BLaER1 treated with 17β-estradiol and CSF1 and Interleukin-3, amounts not matched to agents 10 nM and 100 nM (cell line): ENCODE data around the gene FBN1.

Experiments
- H3K27ac ChIP-seq, 11 experiments: shearing (Covaris generic); formaldehyde crosslinking; 2 replicates each; pipeline ENCODE4 v1.8.1; 2022
- H3K27me3 ChIP-seq, 11 experiments: shearing (Covaris generic); formaldehyde crosslinking; 2 replicates each; pipeline ENCODE4 v1.8.1; 2022
- H3K36me3 ChIP-seq, 11 experiments: shearing (Covaris generic); formaldehyde crosslinking; 2 replicates each; pipeline ENCODE4 v1.8.1; 2022
- H3K4me1 ChIP-seq, 10 experiments: shearing (Covaris generic); formaldehyde crosslinking; 2 replicates each; pipeline ENCODE4 v1.8.1; 2022
- H3K4me2 ChIP-seq, 11 experiments: shearing (Covaris generic); formaldehyde crosslinking; 2 replicates each; pipeline ENCODE4 v1.8.1; 2022
- H3K4me3 ChIP-seq, 10 experiments: shearing (Covaris generic); formaldehyde crosslinking; 2 replicates each; pipeline ENCODE4 v1.8.1; 2022
- H3K9ac ChIP-seq, 11 experiments: shearing (Covaris generic); formaldehyde crosslinking; 2 replicates each; pipeline ENCODE4 v1.8.1; 2022
- H3K9me3 ChIP-seq, 11 experiments: shearing (Covaris generic); formaldehyde crosslinking; replicated peaks in 1 of 11; 2 replicates each; pipeline ENCODE4 v1.8.1; 2022
- H4K20me1 ChIP-seq, 11 experiments: shearing (Covaris generic); formaldehyde crosslinking; 2 replicates each; pipeline ENCODE4 v1.8.1; 2022
- Cebpa-rat ChIP-seq, 11 experiments: shearing (Covaris generic); IDR thresholded peaks; 2 replicates each; pipeline ENCODE4 v1.8.1; 2022

The FBN1 gene

GRCh38 chr15:48645558-48646330, at the start of gene FBN1:
Gene FBN1 (minus strand): TSS chr15:48645709. CDS start chr15:48644769, 940 bp downstream.
- Histone ChIP-seq H3K27me3 (peaks cover 48 to 58% (median 57%) of the 10 kb centered on the region in 11 experiments), H3K9ac (peak within 1 kb of the TSS; percentile 30 to 70 (median 57); a peak in 20 of 22 replicates), H3K4me1 (peaks cover 9 to 32% (median 20%) of the 10 kb centered on the region in 10 experiments), H3K36me3 (no peaks in the 10 kb centered on the region), H3K27ac (no peak within 1 kb of the TSS), H3K9me3 (no peaks in the 10 kb centered on the region), H3K4me2 (peak within 1 kb of the TSS; percentile 93 to 100 (median 98)), H3K4me3 (peak within 1 kb of the TSS; percentile 63 to 79 (median 70)), H4K20me1 (peaks cover 0 to 28% (median 12%) of the 10 kb centered on the region in 11 experiments; a peak in 13 of 22 replicates)
- TF ChIP-seq Cebpa-rat (IDR thresholded peaks at IDR 0.05): no peak

GRCh38 chr15:48693484-48693883, 48.0 kb upstream of the FBN1 start:
- no peak overlapping the region for H3K27ac ChIP-seq
- no peak overlapping the region for H3K4me2 ChIP-seq
- H4K20me1 ChIP-seq: no peaks in the 10 kb centered on the region

GRCh38 chr15:48688493-48688892, 43.0 kb upstream of the FBN1 start:
- Histone ChIP-seq H4K20me1 (no peaks in the 10 kb centered on the region; a peak in 1 of 22 replicates), H3K27ac (no peak overlapping the region), H3K4me1 (no peaks in the 10 kb centered on the region; a peak in 1 of 20 replicates), H3K9ac (no peak overlapping the region), H3K36me3 (no peaks in the 10 kb centered on the region), H3K4me2 (no peak overlapping the region), H3K9me3 (peaks cover 0 to 8% (median 0%) of the 10 kb centered on the region in 11 experiments; a peak in 3 of 22 replicates), H3K4me3 (no peak overlapping the region), H3K27me3 (no peaks in the 10 kb centered on the region)
- no peak for TF ChIP-seq Cebpa-rat (IDR thresholded peaks at IDR 0.05)

More at GRCh38 chr15:48693484-48693883, 48.0 kb upstream of the FBN1 start:
- H3K36me3 ChIP-seq: no peaks in the 10 kb centered on the region
- H3K27me3 ChIP-seq: no peaks in the 10 kb centered on the region
- no peaks in the 10 kb centered on the region; a peak in 1 of 20 replicates for H3K4me1 ChIP-seq
- no peak overlapping the region for H3K4me3 ChIP-seq
- H3K9ac ChIP-seq: no peak overlapping the region
- TF ChIP-seq Cebpa-rat (IDR thresholded peaks at IDR 0.05): no peak
- no peaks in the 10 kb centered on the region for H3K9me3 ChIP-seq

- Histone ChIP-seq H3K36me3 (no peaks in the 10 kb centered on the region), H3K27me3 (no peaks in the 10 kb centered on the region), H3K4me1 (no peaks in the 10 kb centered on the region), H3K27ac (no peak overlapping the region), H4K20me1 (no peaks in the 10 kb centered on the region; a peak in 1 of 22 replicates), H3K9me3 (peaks cover 0 to 8% (median 0%) of the 10 kb centered on the region in 11 experiments; a peak in 3 of 22 replicates), H3K4me3 (no peak overlapping the region), H3K4me2 (no peak overlapping the region), H3K9ac (no peak overlapping the region; a peak in 1 of 22 replicates)
- no peak for TF ChIP-seq Cebpa-rat (IDR thresholded peaks at IDR 0.05)
These were observed 38.7 kb upstream of the FBN1 start for GRCh38 chr15:48683991-48684765.

GRCh38 chr15:48682942-48683651, 37.6 kb upstream of the FBN1 start:
- Histone ChIP-seq H3K4me2 (no peak overlapping the region), H3K4me3 (no peak overlapping the region), H3K9me3 (peaks cover 0 to 8% (median 0%) of the 10 kb centered on the region in 11 experiments; a peak in 3 of 22 replicates), H4K20me1 (no peaks in the 10 kb centered on the region; a peak in 1 of 22 replicates), H3K4me1 (no peaks in the 10 kb centered on the region), H3K36me3 (no peaks in the 10 kb centered on the region), H3K27ac (no peak overlapping the region), H3K9ac (no peak overlapping the region), H3K27me3 (no peaks in the 10 kb centered on the region)
- no peak for TF ChIP-seq Cebpa-rat (IDR thresholded peaks at IDR 0.05)

- H3K27ac ChIP-seq: no peak overlapping the region
These were observed 35.8 kb upstream of the FBN1 start for GRCh38 chr15:48681353-48681752.

GRCh38 chr15:48680841-48681240, 35.3 kb upstream of the FBN1 start:
- H3K9ac ChIP-seq: no peak overlapping the region
- no peak overlapping the region for H3K27ac ChIP-seq
- TF ChIP-seq Cebpa-rat (IDR thresholded peaks at IDR 0.05): no peak
- H3K4me2 ChIP-seq: no peak overlapping the region
- H4K20me1 ChIP-seq: no peaks in the 10 kb centered on the region; a peak in 1 of 22 replicates
- H3K4me3 ChIP-seq: no peak overlapping the region
- H3K27me3 ChIP-seq: no peaks in the 10 kb centered on the region
- H3K36me3 ChIP-seq: no peaks in the 10 kb centered on the region
- no peaks in the 10 kb centered on the region for H3K9me3 ChIP-seq
- H3K4me1 ChIP-seq: no peaks in the 10 kb centered on the region

More at GRCh38 chr15:48681353-48681752, 35.8 kb upstream of the FBN1 start:
- H3K4me2 ChIP-seq: no peak overlapping the region
- H3K9me3 ChIP-seq: peaks cover 0 to 3% (median 0%) of the 10 kb centered on the region in 11 experiments; a peak in 3 of 22 replicates
- H3K36me3 ChIP-seq: no peaks in the 10 kb centered on the region
- no peak overlapping the region for H3K9ac ChIP-seq
- no peaks in the 10 kb centered on the region for H3K4me1 ChIP-seq
- TF ChIP-seq Cebpa-rat (IDR thresholded peaks at IDR 0.05): no peak
- no peak overlapping the region for H3K4me3 ChIP-seq
- no peaks in the 10 kb centered on the region; a peak in 1 of 22 replicates for H4K20me1 ChIP-seq
- no peaks in the 10 kb centered on the region for H3K27me3 ChIP-seq

- H3K4me1 ChIP-seq: no peaks in the 10 kb centered on the region
- no peaks in the 10 kb centered on the region for H3K27me3 ChIP-seq
- TF ChIP-seq Cebpa-rat (IDR thresholded peaks at IDR 0.05): no peak
- H3K4me2 ChIP-seq: no peak overlapping the region
- no peaks in the 10 kb centered on the region; a peak in 1 of 22 replicates for H4K20me1 ChIP-seq
- no peak overlapping the region for H3K4me3 ChIP-seq
- H3K9me3 ChIP-seq: no peaks in the 10 kb centered on the region
- no peak overlapping the region for H3K9ac ChIP-seq
- H3K27ac ChIP-seq: no peak overlapping the region
- no peaks in the 10 kb centered on the region for H3K36me3 ChIP-seq
These were observed 34.4 kb upstream of the FBN1 start for GRCh38 chr15:48679952-48680351.

GRCh38 chr15:48678851-48679250, 33.3 kb upstream of the FBN1 start:
- Histone ChIP-seq H3K27ac (no peak overlapping the region), H3K9ac (no peak overlapping the region), H3K4me3 (no peak overlapping the region), H3K9me3 (no peaks in the 10 kb centered on the region), H3K36me3 (no peaks in the 10 kb centered on the region), H3K27me3 (no peaks in the 10 kb centered on the region), H3K4me1 (no peaks in the 10 kb centered on the region), H3K4me2 (no peak overlapping the region), H4K20me1 (no peaks in the 10 kb centered on the region; a peak in 1 of 22 replicates)
- TF ChIP-seq Cebpa-rat (IDR thresholded peaks at IDR 0.05): no peak
